Subcutaneous adipose tissue (tissue), 4 donors: ENCODE data around the gene ATL3. TPM values are rescaled to one million over a fixed set of nuclear protein-coding genes. Genes with fewer than 3 reads are reported as not detected.

Source experiments
- CTCF ChIP-seq: fragments of 450-650 bp; IDR thresholded peaks from one replicate; pipeline ENCODE4 v1.5.1; 2016; ENCODE audit warnings: low read depth, mild to moderate bottlenecking, control low read depth, antibody characterized with exemption, moderate library complexity
- total RNA-seq, 4 donors: library from RNA; depleted of rRNA; stranded (reverse); fragments of >200 nt; gene quantifications; one replicate each; pipeline ENCODE4 v1.1.0, GENCODE V29; 2016

The ATL3 gene
- total RNA-seq, 4 donors from 2014 or later: 83.5 to 172 (median 118) TPM

GRCh38 chr11:63629426-63629825, 41.8 kb downstream of the ATL3 start:
- no peak for TF ChIP-seq CTCF

- no peak for TF ChIP-seq CTCF
Observed at GRCh38 chr11:63623513-63624140, 47.5 kb downstream of the ATL3 start.

GRCh38 chr11:63622323-63622722, 48.9 kb downstream of the ATL3 start:
- no peak for TF ChIP-seq CTCF

GRCh38 chr11:63621071-63621470, 50.1 kb downstream of the ATL3 start:
- TF ChIP-seq CTCF: no peak

DNA sequence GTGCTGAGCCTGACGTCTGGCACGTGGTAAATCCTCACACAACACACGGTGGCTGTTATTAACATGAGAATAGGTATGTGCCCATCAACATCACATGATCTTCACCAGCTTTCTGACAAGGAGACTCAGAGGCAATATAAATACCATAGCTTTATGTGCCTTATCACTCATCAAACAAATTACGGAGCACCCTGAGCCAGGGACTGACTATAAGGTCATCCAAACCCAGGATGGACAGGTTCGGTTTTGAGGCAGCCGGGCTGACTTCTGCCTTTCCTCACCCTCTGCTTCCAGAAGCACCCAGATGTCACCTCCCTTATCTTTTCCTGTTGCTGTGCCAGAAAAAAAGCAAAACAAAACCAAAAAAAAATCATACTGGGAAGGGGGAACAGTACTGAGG, 51.2 kb downstream of the ATL3 start:
- no peak for TF ChIP-seq CTCF

- TF ChIP-seq CTCF: no peak
Observed at GRCh38 chr11:63616953-63617352, 54.2 kb downstream of the ATL3 start.

DNA sequence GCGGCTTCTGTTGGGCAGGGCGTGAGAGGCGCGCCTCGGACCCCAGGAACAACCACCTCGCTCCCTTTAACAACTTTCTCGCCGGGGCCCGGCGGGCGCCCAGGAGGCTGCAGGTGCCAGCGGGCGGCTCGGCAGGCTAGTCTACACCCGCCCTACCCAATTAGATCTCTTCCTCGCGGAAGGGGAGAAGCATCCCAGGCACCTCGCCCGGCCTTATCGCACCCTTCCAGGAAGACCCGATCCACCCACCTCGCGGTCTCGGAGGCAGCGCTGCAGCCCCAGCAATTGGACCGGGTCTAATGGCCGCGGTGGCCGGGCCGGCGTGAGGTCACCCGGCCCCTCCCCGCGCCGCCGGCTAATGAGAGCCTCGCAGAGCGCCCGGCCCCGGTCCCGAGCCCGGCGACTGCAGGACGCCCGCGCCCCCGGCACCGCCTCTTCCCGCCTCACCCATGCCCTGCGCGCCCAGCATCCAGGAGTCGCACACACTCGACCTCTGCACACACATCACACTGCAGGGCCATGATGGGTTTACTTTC, 57.0 kb downstream of the ATL3 start, which contains the start of gene PLAAT3:
TSS of gene PLAAT3 (minus strand) at position 298 of the 536 bp plus-strand sequence. CDS start 419 bp downstream, outside the sequence.
- no peak for TF ChIP-seq CTCF
